Fibroblast of lung (primary cell): Measurements from ENCODE around the gene TMEM163. TPM values are rescaled to one million over a fixed set of nuclear protein-coding genes. Genes with fewer than 3 reads are reported as not detected.

Experiments
- DNase-seq, 2 donors: peaks; one replicate each; pipeline versions ENCODE4 v3.0.0 to v3.0.0-alpha.2; 2010; ENCODE audit warnings: low read depth in 2 of 2
- H2AFZ ChIP-seq: 2 replicates; pipeline ENCODE4 v1.5.1; 2012; ENCODE audit warnings: low read length, control low read depth, inconsistent platforms
- H3K27ac ChIP-seq: 2 replicates; pipeline ENCODE4 v1.5.1; 2011; ENCODE audit warnings: low read length, control low read depth; ENCODE audit not compliant: insufficient read depth
- H3K27me3 ChIP-seq: 2 replicates; pipeline ENCODE4 v1.5.1; 2011; ENCODE audit warnings: mild to moderate bottlenecking, low read length; ENCODE audit not compliant: control insufficient read depth, insufficient read depth
- H3K36me3 ChIP-seq: 2 replicates; pipeline ENCODE4 v1.5.1; 2011; ENCODE audit warnings: low read length; ENCODE audit not compliant: control insufficient read depth, insufficient read depth
- H3K4me1 ChIP-seq: 2 replicates; pipeline ENCODE4 v1.5.1; 2011; ENCODE audit warnings: low read length; ENCODE audit not compliant: control insufficient read depth, insufficient read depth; ENCODE audit errors: extremely low read depth
- H3K4me2 ChIP-seq: 2 replicates; pipeline ENCODE4 v1.5.1; 2011; ENCODE audit warnings: low read length, control low read depth; ENCODE audit not compliant: insufficient read depth; ENCODE audit errors: extremely low read depth
- H3K4me3 ChIP-seq, 4 experiments: fragments of 200-600 bp in 1 of 4; sonication (generic) in 1 of 4; replicated peaks in 1 of 4; 2 replicates each; pipeline ENCODE4 v1.5.1; 2011 to 2016; ENCODE audit warnings: low read length in 4 of 4, low read depth in 3 of 4, mild to moderate bottlenecking in 3 of 4, control low read depth in 2 of 4, inconsistent platforms in 1 of 4, mixed read lengths in 1 of 4; ENCODE audit not compliant: insufficient read depth in 1 of 4; ENCODE audit errors: control extremely low read depth in 1 of 4
- H3K79me2 ChIP-seq: 2 replicates; pipeline ENCODE4 v1.5.1; 2012; ENCODE audit warnings: mild to moderate bottlenecking, low read length, inconsistent platforms; ENCODE audit not compliant: control insufficient read depth, insufficient read depth
- H3K9ac ChIP-seq: 2 replicates; pipeline ENCODE4 v1.5.1; 2011; ENCODE audit warnings: mild to moderate bottlenecking, low read length, control low read depth; ENCODE audit not compliant: insufficient read depth
- H3K9me3 ChIP-seq: 2 replicates; pipeline ENCODE4 v1.5.1; 2012; ENCODE audit warnings: low read depth, low read length; ENCODE audit not compliant: control insufficient read depth, insufficient read depth
- H4K20me1 ChIP-seq: 2 replicates; pipeline ENCODE4 v1.5.1; 2011; ENCODE audit warnings: low read length; ENCODE audit not compliant: control insufficient read depth, insufficient read depth; ENCODE audit errors: extremely low read depth
- EZH2 ChIP-seq: IDR thresholded peaks from 2 replicates; pipeline ENCODE4 v1.5.1; 2012; ENCODE audit warnings: low read length, control low read depth, mild to moderate bottlenecking; ENCODE audit errors: missing control alignments
- polyA plus RNA-seq, 2 donors: library from polyadenylated mRNA; depleted of rRNA in 1 of 2; stranded (reverse) in 1 of 2; unstranded in 1 of 2; fragments of >200 nt; gene quantifications; 2 replicates each; pipeline ENCODE4 v1.2.1, GENCODE V29; 2011 to 2012; ENCODE audit warnings: missing spikeins in 1 of 2
- total RNA-seq: library from RNA; depleted of rRNA; stranded (reverse); fragments of >200 nt; gene quantifications from 2 replicates; pipeline ENCODE4 v1.2.1, GENCODE V29; 2014
- TF ChIP-seq, protein P1 (sequence below), 2 donors: IDR thresholded peaks in 1 of 2; conservative IDR thresholded peaks in 1 of 2; 1 replicate in 1 of 2; 2 replicates in 1 of 2; pipeline ENCODE4 v1.5.1; 2011 to 2012; ENCODE audit warnings: low read length in 2 of 2, control low read depth in 1 of 2, inconsistent platforms in 1 of 2, low read depth in 1 of 2, mild to moderate bottlenecking in 1 of 2

TMEM163 gene
- total and polyA plus RNA-seq, 2 donors (not counting 1 experiment from before 2014, with no cell fraction given): under 0.01 to 0.03 TPM

DNA sequence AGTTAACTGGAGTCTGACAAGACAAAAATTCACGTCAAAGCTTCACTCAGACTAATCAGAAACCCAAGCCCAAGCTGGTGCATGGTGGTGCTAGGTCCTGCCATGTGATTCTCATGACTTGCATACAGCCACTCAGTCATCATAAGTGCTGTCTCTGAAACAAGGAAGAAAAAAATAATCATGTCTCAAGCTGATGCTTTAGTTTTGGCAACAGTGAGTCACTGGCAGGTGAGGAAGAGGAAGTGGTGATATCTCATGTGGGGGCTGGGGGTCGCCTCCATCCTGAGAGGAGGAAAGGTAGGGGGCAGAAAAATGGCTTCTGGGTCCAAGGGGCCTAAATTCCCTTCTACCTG is 136.3 kb downstream of the TMEM163 start:
- H2AFZ ChIP-seq: no peak overlapping the region
- no peaks in the 10 kb centered on the region for H3K27me3 ChIP-seq
- no peaks in the 10 kb centered on the region for H4K20me1 ChIP-seq
- no peaks in the 10 kb centered on the region for H3K4me1 ChIP-seq
- H3K79me2 ChIP-seq: no peaks in the 10 kb centered on the region
- H3K9me3 ChIP-seq: no peaks in the 10 kb centered on the region
- DNase-seq: no peak
- no peaks in the 10 kb centered on the region for H3K36me3 ChIP-seq
- no peak overlapping the region for H3K4me2 ChIP-seq
- no peak for TF ChIP-seq EZH2
- H3K9ac ChIP-seq: no peak overlapping the region
- no peak overlapping the region for H3K4me3 ChIP-seq
- no peak overlapping the region for H3K27ac ChIP-seq

DNA sequence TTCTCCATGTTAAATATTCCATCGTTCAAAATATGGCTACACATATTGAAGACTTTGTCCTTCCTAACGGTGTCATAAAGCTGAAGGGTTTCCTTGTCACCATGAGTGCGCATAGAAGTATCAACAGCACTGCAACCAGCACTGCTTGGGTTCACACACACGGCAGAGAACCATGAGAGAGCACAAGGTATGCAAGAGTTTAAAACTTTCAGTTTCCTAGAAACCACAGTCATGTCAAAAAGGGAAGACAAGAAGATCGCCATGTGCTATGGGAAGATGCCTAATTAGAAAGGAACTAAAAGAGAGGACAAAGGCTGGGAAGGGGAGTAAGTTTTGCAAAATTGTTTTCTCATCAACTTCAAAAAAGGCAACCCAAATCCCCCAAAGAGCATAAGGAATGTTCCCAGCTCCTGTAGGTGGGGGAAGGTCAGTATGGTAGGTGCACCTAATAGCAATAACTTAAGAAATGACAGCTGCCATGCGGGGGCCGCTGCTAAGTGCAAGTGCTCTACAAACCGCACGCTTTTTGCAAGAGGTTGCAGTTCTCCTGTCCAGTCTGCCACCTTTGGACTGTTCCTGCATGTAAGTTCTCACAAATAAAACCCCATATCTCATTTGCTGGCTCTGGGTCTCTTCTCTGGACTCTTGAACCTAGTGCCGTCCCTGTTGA is 136.8 kb downstream of the TMEM163 start:
- no peaks in the 10 kb centered on the region for H4K20me1 ChIP-seq
- no peak overlapping the region for H3K4me2 ChIP-seq
- no peak overlapping the region for H2AFZ ChIP-seq
- no peaks in the 10 kb centered on the region for H3K27me3 ChIP-seq
- no peak for TF ChIP-seq EZH2
- no peak overlapping the region for H3K4me3 ChIP-seq
- no peaks in the 10 kb centered on the region for H3K36me3 ChIP-seq
- no peak overlapping the region for H3K9ac ChIP-seq
- no peaks in the 10 kb centered on the region for H3K79me2 ChIP-seq
- DNase-seq: no peak
- no peaks in the 10 kb centered on the region for H3K9me3 ChIP-seq
- no peaks in the 10 kb centered on the region for H3K4me1 ChIP-seq
- H3K27ac ChIP-seq: no peak overlapping the region

DNA sequence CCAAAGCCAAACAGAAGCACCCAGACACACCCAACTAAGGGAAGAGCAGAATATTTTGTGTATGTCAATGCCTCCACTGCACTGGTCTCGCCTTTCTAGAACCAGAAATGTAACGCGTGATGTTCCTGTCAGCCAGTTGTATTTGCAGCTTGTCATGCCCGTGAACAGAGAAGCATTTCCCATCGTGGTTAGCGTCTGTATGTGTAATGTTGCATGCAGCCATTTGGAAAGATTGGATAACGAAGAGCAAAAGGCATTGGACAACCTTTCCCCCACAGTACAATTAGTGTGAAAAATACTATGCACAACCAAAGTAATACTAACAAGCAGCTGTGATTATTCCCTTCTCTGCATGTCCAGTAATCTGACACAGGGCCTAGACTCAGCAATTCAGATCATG is 140.5 kb downstream of the TMEM163 start:
- no peak for DNase-seq

DNA sequence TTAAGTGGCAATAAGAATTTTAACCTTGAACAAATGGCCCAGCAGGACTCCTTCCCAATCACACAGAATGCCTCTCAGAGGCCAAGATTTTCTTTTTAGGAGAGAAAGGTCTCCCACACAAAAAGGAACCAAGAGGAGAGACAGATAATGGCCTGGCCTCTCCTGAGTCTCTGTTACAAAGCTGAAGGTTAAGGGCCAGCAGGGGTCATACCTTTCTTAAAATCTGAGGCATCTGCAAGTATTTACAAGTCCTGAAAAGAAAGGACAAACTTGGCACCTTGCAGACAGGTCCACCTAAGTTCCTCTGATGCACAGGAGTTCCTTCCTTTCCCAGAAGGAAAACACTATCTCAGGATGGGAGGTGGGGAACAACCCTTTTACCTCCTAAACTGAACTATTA is 142.3 kb downstream of the TMEM163 start:
- Histone ChIP-seq H3K79me2 (no peaks in the 10 kb centered on the region), H3K36me3 (no peaks in the 10 kb centered on the region), H3K4me2 (no peak overlapping the region), H4K20me1 (no peaks in the 10 kb centered on the region), H3K9me3 (no peaks in the 10 kb centered on the region), H3K27me3 (no peaks in the 10 kb centered on the region), H3K4me1 (no peaks in the 10 kb centered on the region), H3K4me3 (no peak overlapping the region), H2AFZ (no peak overlapping the region), H3K9ac (no peak overlapping the region), H3K27ac (no peak overlapping the region)
- TF ChIP-seq, protein P1, sequence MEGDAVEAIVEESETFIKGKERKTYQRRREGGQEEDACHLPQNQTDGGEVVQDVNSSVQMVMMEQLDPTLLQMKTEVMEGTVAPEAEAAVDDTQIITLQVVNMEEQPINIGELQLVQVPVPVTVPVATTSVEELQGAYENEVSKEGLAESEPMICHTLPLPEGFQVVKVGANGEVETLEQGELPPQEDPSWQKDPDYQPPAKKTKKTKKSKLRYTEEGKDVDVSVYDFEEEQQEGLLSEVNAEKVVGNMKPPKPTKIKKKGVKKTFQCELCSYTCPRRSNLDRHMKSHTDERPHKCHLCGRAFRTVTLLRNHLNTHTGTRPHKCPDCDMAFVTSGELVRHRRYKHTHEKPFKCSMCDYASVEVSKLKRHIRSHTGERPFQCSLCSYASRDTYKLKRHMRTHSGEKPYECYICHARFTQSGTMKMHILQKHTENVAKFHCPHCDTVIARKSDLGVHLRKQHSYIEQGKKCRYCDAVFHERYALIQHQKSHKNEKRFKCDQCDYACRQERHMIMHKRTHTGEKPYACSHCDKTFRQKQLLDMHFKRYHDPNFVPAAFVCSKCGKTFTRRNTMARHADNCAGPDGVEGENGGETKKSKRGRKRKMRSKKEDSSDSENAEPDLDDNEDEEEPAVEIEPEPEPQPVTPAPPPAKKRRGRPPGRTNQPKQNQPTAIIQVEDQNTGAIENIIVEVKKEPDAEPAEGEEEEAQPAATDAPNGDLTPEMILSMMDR (conservative IDR thresholded peaks at IDR 0.05 in 1 of 2, IDR thresholded peaks at IDR 0.05 in 1 of 2; ENCODE audit: low read depth in 1 of 2, low read length in 2 of 2): no peak
- TF ChIP-seq EZH2: no peak
- no peak for DNase-seq

More for the DNA sequence above, 140.5 kb downstream of the TMEM163 start:
- Histone ChIP-seq H3K4me3 (no peak overlapping the region), H2AFZ (no peak overlapping the region), H3K4me1 (no peaks in the 10 kb centered on the region), H3K27me3 (no peaks in the 10 kb centered on the region), H4K20me1 (no peaks in the 10 kb centered on the region), H3K36me3 (no peaks in the 10 kb centered on the region), H3K9me3 (no peaks in the 10 kb centered on the region), H3K27ac (no peak overlapping the region), H3K4me2 (no peak overlapping the region), H3K9ac (no peak overlapping the region), H3K79me2 (no peaks in the 10 kb centered on the region)
- TF ChIP-seq, protein P1 (conservative IDR thresholded peaks at IDR 0.05 in 1 of 2, IDR thresholded peaks at IDR 0.05 in 1 of 2; ENCODE audit: low read depth in 1 of 2, low read length in 2 of 2): no peak
- TF ChIP-seq EZH2: no peak
